WI38 (cell line): Measurements from ENCODE around the gene MUC12.

Experiments
- H3K4me3 ChIP-seq: 2 replicates; pipeline ENCODE4 v1.5.1; 2011; ENCODE audit warnings: low read depth, mild to moderate bottlenecking, control low read depth, low read length
- CTCF ChIP-seq: IDR thresholded peaks from 2 replicates; pipeline ENCODE4 v1.5.1; 2012; ENCODE audit warnings: low read depth, mild to moderate bottlenecking, control low read depth, low read length

MUC12 gene

GRCh38 chr7:100968031-100968430, 1.3 kb upstream of the MUC12 start:
- TF ChIP-seq CTCF: no peak
- H3K4me3 ChIP-seq: no peak overlapping the region

GRCh38 chr7:100968650-100969049, 715 bp upstream of the MUC12 start:
- no peak overlapping the region for H3K4me3 ChIP-seq
- TF ChIP-seq CTCF: no peak

GRCh38 chr7:100971111-100972001, 2.0 kb downstream of the MUC12 start:
- no peak for TF ChIP-seq CTCF
- no peak overlapping the region for H3K4me3 ChIP-seq

GRCh38 chr7:100972002-100972347, 2.6 kb downstream of the MUC12 start:
- TF ChIP-seq CTCF: no peak
- H3K4me3 ChIP-seq: no peak overlapping the region

- H3K4me3 ChIP-seq: no peak overlapping the region
- no peak for TF ChIP-seq CTCF
Observed at GRCh38 chr7:100974021-100974420, 4.7 kb downstream of the MUC12 start.

GRCh38 chr7:100975371-100975821, 6.0 kb downstream of the MUC12 start:
- TF ChIP-seq CTCF: no peak
- no peak overlapping the region for H3K4me3 ChIP-seq

- H3K4me3 ChIP-seq: no peak overlapping the region
- TF ChIP-seq CTCF: no peak
Observed at GRCh38 chr7:100978300-100978699, 8.9 kb downstream of the MUC12 start.
